Mesothelial cell of epicardium (in vitro differentiated cells): Measurements from ENCODE around the gene NFKB2. TPM values are rescaled to one million over a fixed set of nuclear protein-coding genes. Genes with fewer than 3 reads are reported as not detected.
A peak's percentile ranks its signal among the peaks of the same experiment; 100 is the strongest.

Experiments used
- DNase-seq, 2 experiments: peaks; one replicate each; pipeline ENCODE4 v3.0.0; 2021; ENCODE audit warnings: low spot score in 2 of 2; ENCODE audit not compliant: unreplicated experiment in 2 of 2
- H3K27ac Mint-ChIP-seq: 2 replicates; pipeline ENCODE4 v1.8.0; 2021; ENCODE audit warnings: mixed read lengths
- H3K27me3 Mint-ChIP-seq: 2 replicates; pipeline ENCODE4 v1.8.0; 2021; ENCODE audit warnings: low read depth, mixed read lengths
- H3K36me3 Mint-ChIP-seq: 2 replicates; pipeline ENCODE4 v1.8.0; 2021; ENCODE audit warnings: mixed read lengths
- H3K4me1 Mint-ChIP-seq: 2 replicates; pipeline ENCODE4 v1.8.0; 2021; ENCODE audit warnings: mixed read lengths
- H3K4me3 Mint-ChIP-seq: 2 replicates; pipeline ENCODE4 v1.8.0; 2021; ENCODE audit warnings: mild to moderate bottlenecking, moderate library complexity, mixed read lengths
- H3K9me3 Mint-ChIP-seq: 2 replicates; pipeline ENCODE4 v1.8.0; 2021; ENCODE audit warnings: mixed read lengths
- CTCF ChIP-seq: fragments of 200-600 bp; sonication (generic); IDR thresholded peaks from one replicate; pipeline ENCODE4 v1.5.0; 2021; ENCODE audit warnings: antibody characterized with exemption; ENCODE audit not compliant: unreplicated experiment
- total RNA-seq: library from RNA; stranded (reverse); gene quantifications from 3 replicates; pipeline ENCODE4 v1.2.1, GENCODE V29; 2021

The NFKB2 gene
- total RNA-seq, 1 donor from 2014 or later = 55.8 TPM

GRCh38 chr10:102410429-102411073 is 15.0 kb downstream of the NFKB2 start:
- Mint-ChIP-seq H3K27ac (peak overlapping the region; percentile 72), H3K36me3 (no peaks in the 10 kb centered on the region), H3K4me1 (peaks cover 24% of the 10 kb centered on the region), H3K9me3 (no peaks in the 10 kb centered on the region), H3K4me3 (peak overlapping the region; percentile 61), H3K27me3 (peaks cover 91% of the 10 kb centered on the region)
- no peak for TF ChIP-seq CTCF
- DNase-seq = peak in 1 of 2 experiments; percentile 77

- peak overlapping the region; percentile 72 for H3K27ac Mint-ChIP-seq
Measured at GRCh38 chr10:102411341-102412255, 16.1 kb downstream of the NFKB2 start.

GRCh38 chr10:102412293-102412692 is 16.8 kb downstream of the NFKB2 start:
- DNase-seq = no peak
- Mint-ChIP-seq H3K36me3 (no peaks in the 10 kb centered on the region), H3K4me1 (peaks cover 24% of the 10 kb centered on the region), H3K27ac (no peak overlapping the region), H3K4me3 (no peak overlapping the region), H3K9me3 (no peaks in the 10 kb centered on the region), H3K27me3 (peaks cover 90% of the 10 kb centered on the region)
- no peak for TF ChIP-seq CTCF

More at GRCh38 chr10:102411341-102412255, 16.1 kb downstream of the NFKB2 start:
- Mint-ChIP-seq H3K36me3 (no peaks in the 10 kb centered on the region), H3K9me3 (no peaks in the 10 kb centered on the region), H3K4me3 (peak overlapping the region; percentile 61), H3K4me1 (peaks cover 24% of the 10 kb centered on the region), H3K27me3 (peaks cover 91% of the 10 kb centered on the region)
- TF ChIP-seq CTCF = no peak
- DNase-seq = no peak

GRCh38 chr10:102413053-102413705 is 17.7 kb downstream of the NFKB2 start:
- DNase-seq = no peak
- H3K4me1 Mint-ChIP-seq = peaks cover 21% of the 10 kb centered on the region
- H3K27ac Mint-ChIP-seq = no peak overlapping the region
- no peak overlapping the region for H3K4me3 Mint-ChIP-seq
- H3K27me3 Mint-ChIP-seq = peaks cover 90% of the 10 kb centered on the region
- no peak for TF ChIP-seq CTCF
- H3K9me3 Mint-ChIP-seq = no peaks in the 10 kb centered on the region
- H3K36me3 Mint-ChIP-seq = no peaks in the 10 kb centered on the region

GRCh38 chr10:102413806-102414561 is 18.5 kb downstream of the NFKB2 start:
- no peak overlapping the region for H3K27ac Mint-ChIP-seq
- TF ChIP-seq CTCF = no peak
- peaks cover 21% of the 10 kb centered on the region for H3K4me1 Mint-ChIP-seq
- peaks cover 90% of the 10 kb centered on the region for H3K27me3 Mint-ChIP-seq
- no peaks in the 10 kb centered on the region for H3K36me3 Mint-ChIP-seq
- no peak for DNase-seq
- no peak overlapping the region for H3K4me3 Mint-ChIP-seq
- no peaks in the 10 kb centered on the region for H3K9me3 Mint-ChIP-seq
